ENCODE results near the gene SMG7. TPM values are rescaled to one million over a fixed set of nuclear protein-coding genes. Genes with fewer than 3 reads are reported as not detected.

Gene SMG7
- total RNA-seq, 1 donor from 2014 or later = 26.4 TPM

GRCh38 chr1:183576537-183576936, 104.2 kb downstream of the SMG7 start:
- DNase-seq (ENCODE audit: low spot score in 2 of 2) = peak in 1 of 2 donors; percentile 58
- H3K27ac ChIP-seq = peak overlapping the region in 1 of 2 donors; percentile 56
- H3K36me3 ChIP-seq = no peaks in the 10 kb centered on the region
- no peak for TF ChIP-seq CTCF (IDR thresholded peaks at IDR 0.05)
- peaks cover 15 to 28% of the 10 kb centered on the region in 2 donors for H3K4me1 ChIP-seq
- no peak overlapping the region for H3K4me3 ChIP-seq
- no peaks in the 10 kb centered on the region for H3K27me3 ChIP-seq
- intact Hi-C loops (cut with DNase I) = no loop called here
- H3K9me3 ChIP-seq = no peaks in the 10 kb centered on the region

- H3K27me3 ChIP-seq = no peaks in the 10 kb centered on the region
- intact Hi-C loops (cut with DNase I) = no loop called here
- no peak overlapping the region for H3K4me3 ChIP-seq
- no peaks in the 10 kb centered on the region for H3K9me3 ChIP-seq
- peaks cover 18 to 37% of the 10 kb centered on the region in 2 donors for H3K4me1 ChIP-seq
- H3K27ac ChIP-seq = peak overlapping the region in 1 of 2 donors; percentile 22
- DNase-seq (ENCODE audit: low spot score in 2 of 2) = peak in 1 of 2 donors; percentile 46
- no peaks in the 10 kb centered on the region for H3K36me3 ChIP-seq
- TF ChIP-seq CTCF (IDR thresholded peaks at IDR 0.05) = no peak
Observed at GRCh38 chr1:183577897-183578465, 105.7 kb downstream of the SMG7 start.

GRCh38 chr1:183578856-183579255, 106.6 kb downstream of the SMG7 start:
- intact Hi-C loops (cut with DNase I) = no loop called here
- H3K36me3 ChIP-seq = no peaks in the 10 kb centered on the region
- peak in 1 of 2 donors; percentile 61 for DNase-seq (ENCODE audit: low spot score in 2 of 2)
- H3K4me3 ChIP-seq = no peak overlapping the region
- H3K27ac ChIP-seq = no peak overlapping the region
- H3K4me1 ChIP-seq = peaks cover 18 to 37% of the 10 kb centered on the region in 2 donors
- no peaks in the 10 kb centered on the region for H3K27me3 ChIP-seq
- TF ChIP-seq CTCF (IDR thresholded peaks at IDR 0.05) = no peak
- H3K9me3 ChIP-seq = no peaks in the 10 kb centered on the region

GRCh38 chr1:183580281-183580682, 108.0 kb downstream of the SMG7 start:
- H3K4me1 ChIP-seq = peaks cover 18 to 29% of the 10 kb centered on the region in 2 donors
- no peak overlapping the region for H3K4me3 ChIP-seq
- H3K36me3 ChIP-seq = no peaks in the 10 kb centered on the region
- intact Hi-C loops (cut with DNase I) = loop anchor here (2.0 to 5.0 kb wide), 2 partner anchors 37 to 42 kb away; no protein-coding TSS in a partner anchor
- DNase-seq (ENCODE audit: low spot score in 2 of 2) = peak; percentile 27 to 65
- H3K27me3 ChIP-seq = no peaks in the 10 kb centered on the region
- no peak for TF ChIP-seq CTCF (IDR thresholded peaks at IDR 0.05)
- H3K9me3 ChIP-seq = no peaks in the 10 kb centered on the region
- peak overlapping the region in 1 of 2 donors; percentile 14 for H3K27ac ChIP-seq

GRCh38 chr1:183582021-183582713, 109.9 kb downstream of the SMG7 start:
- H3K36me3 ChIP-seq = no peaks in the 10 kb centered on the region
- no peaks in the 10 kb centered on the region for H3K27me3 ChIP-seq
- intact Hi-C loops (cut with DNase I) = loop anchor here (5.0 kb wide), 1 partner anchor 40 kb away; no protein-coding TSS in a partner anchor
- DNase-seq (ENCODE audit: low spot score in 2 of 2) = peak in 1 of 2 donors; percentile 64
- peak overlapping the region; percentile 50 to 63 for H3K27ac ChIP-seq
- no peak for TF ChIP-seq CTCF (IDR thresholded peaks at IDR 0.05)
- peak overlapping the region in 1 of 2 donors; percentile 31 for H3K4me3 ChIP-seq
- no peaks in the 10 kb centered on the region for H3K9me3 ChIP-seq
- peaks cover 8 to 17% of the 10 kb centered on the region in 2 donors for H3K4me1 ChIP-seq

All from ascending aorta (tissue), 2 donors.